Measurements from ENCODE around the gene ABHD11. TPM values are rescaled to one million over a fixed set of nuclear protein-coding genes. Genes with fewer than 3 reads are reported as not detected.
"Not testable (repeated sequence)": the region's sequence is repeated elsewhere in the genome, so short reads cannot be mapped to it uniquely, and the experiment has no call there.

Gene ABHD11
- total RNA-seq, 1 donor from 2014 or later, result 13.6 TPM

DNA sequence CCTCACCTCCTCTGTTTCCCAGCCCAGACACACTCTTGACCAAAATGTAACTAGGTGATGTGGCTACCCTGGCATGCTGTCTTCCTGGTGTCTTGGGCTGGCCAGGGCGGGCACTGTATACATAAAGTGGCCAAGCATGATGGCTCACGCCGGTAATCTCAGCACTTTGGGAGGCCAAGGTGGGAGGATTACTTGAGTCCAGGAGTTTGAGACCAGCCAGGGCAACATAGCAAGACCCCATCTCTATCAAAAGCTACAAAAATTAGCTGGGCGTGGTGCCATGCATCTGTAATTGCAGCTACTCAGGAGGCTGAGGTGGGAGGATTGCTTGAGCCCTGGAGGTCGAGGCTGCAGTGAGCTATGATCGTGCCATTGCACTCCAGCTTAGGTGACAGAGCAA, 25.3 kb downstream of the ABHD11 start:
- H3K27ac ChIP-seq (ENCODE audit: low read depth, low read length), result not testable (repeated sequence)

DNA sequence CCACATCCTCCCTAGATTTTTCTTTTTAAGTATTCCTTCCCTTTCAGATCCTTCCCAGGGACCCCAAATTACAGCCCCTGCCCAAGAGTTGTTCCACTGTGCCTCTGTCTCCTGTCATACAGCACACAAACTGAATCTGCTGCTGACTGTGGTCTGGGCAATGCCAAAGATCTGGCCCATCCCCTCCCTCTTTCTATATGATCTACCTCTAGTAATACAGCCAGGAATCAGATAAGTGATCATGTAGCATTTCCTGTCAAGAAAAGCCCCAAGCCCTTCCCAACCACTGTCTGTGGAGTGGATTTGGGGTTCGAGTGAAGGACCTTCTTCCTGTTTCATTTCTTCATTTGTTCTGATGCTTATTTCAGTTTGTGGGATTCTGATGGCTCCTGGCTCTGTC, 25.8 kb downstream of the ABHD11 start:
- Histone ChIP-seq H3K36me3 (ENCODE audit: control insufficient read depth in 3 of 3, insufficient read depth in 3 of 3, low read length in 3 of 3) (no peaks in the 10 kb centered on the region), H3K27me3 (ENCODE audit: control insufficient read depth in 3 of 3, insufficient read depth in 3 of 3, low read length in 3 of 3) (no peaks in the 10 kb centered on the region), H3K9me3 (ENCODE audit: control insufficient read depth in 3 of 3, low read length in 3 of 3) (no peaks in the 10 kb centered on the region), H3K4me1 (ENCODE audit: control insufficient read depth in 3 of 3, insufficient read depth in 3 of 3, low read length in 3 of 3) (peaks cover 3 to 11% (median 6%) of the 10 kb centered on the region in 3 donors), H3K4me3 (ENCODE audit: low read length in 3 of 3) (no peak overlapping the region), H3K27ac (ENCODE audit: low read depth, low read length) (no peak overlapping the region), H3K9ac (ENCODE audit: low read depth in 1 of 3, low read length in 3 of 3) (no peak overlapping the region)

More for the DNA sequence above, 25.3 kb downstream of the ABHD11 start:
- not testable (repeated sequence) for H3K4me3 ChIP-seq (ENCODE audit: low read length in 3 of 3); H3K36me3 ChIP-seq (ENCODE audit: control insufficient read depth in 3 of 3, insufficient read depth in 3 of 3, low read length in 3 of 3); H3K9me3 ChIP-seq (ENCODE audit: control insufficient read depth in 3 of 3, low read length in 3 of 3); H3K27me3 ChIP-seq (ENCODE audit: control insufficient read depth in 3 of 3, insufficient read depth in 3 of 3, low read length in 3 of 3); H3K9ac ChIP-seq (ENCODE audit: low read depth in 1 of 3, low read length in 3 of 3)
- peaks cover 6 to 16% (median 12%) of the 10 kb centered on the region in 3 donors for H3K4me1 ChIP-seq (ENCODE audit: control insufficient read depth in 3 of 3, insufficient read depth in 3 of 3, low read length in 3 of 3)

DNA sequence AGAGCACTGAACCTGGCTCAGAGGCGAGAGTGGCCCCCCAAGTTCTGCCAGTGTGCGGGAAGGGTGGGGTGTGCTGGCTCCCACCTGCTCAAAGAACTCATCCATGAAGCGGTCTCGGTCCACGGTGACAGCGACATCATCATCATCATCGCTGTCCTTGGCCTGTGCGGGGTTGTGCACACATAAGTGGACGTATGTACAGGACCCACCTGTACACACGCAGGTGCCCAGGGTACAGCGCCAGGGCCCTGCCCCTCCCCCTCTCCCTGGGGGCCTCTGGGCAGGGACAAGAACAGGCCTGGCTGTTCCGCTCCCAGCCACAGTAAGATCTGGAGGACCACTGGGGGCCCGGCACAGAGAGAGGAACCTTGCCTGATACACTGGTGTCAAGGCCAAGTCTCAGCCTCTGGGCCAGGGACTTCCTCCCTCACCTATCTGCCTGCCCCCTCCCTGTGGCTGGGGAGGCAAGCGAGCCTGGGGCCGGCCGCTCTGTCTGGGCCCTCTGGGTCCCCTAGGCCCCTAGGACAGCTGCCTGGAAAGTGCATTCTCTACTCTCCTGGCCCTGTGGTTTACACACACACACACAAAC, 29.5 kb downstream of the ABHD11 start:
- Histone ChIP-seq H3K27me3 (ENCODE audit: control insufficient read depth in 3 of 3, insufficient read depth in 3 of 3, low read length in 3 of 3) (no peaks in the 10 kb centered on the region), H3K4me3 (ENCODE audit: low read length in 3 of 3) (no peak overlapping the region), H3K9ac (ENCODE audit: low read depth in 1 of 3, low read length in 3 of 3) (no peak overlapping the region), H3K27ac (ENCODE audit: low read depth, low read length) (no peak overlapping the region), H3K9me3 (ENCODE audit: control insufficient read depth in 3 of 3, low read length in 3 of 3) (no peaks in the 10 kb centered on the region), H3K36me3 (ENCODE audit: control insufficient read depth in 3 of 3, insufficient read depth in 3 of 3, low read length in 3 of 3) (peaks cover 0 to 2% (median 0%) of the 10 kb centered on the region in 3 donors), H3K4me1 (ENCODE audit: control insufficient read depth in 3 of 3, insufficient read depth in 3 of 3, low read length in 3 of 3) (no peaks in the 10 kb centered on the region)

DNA sequence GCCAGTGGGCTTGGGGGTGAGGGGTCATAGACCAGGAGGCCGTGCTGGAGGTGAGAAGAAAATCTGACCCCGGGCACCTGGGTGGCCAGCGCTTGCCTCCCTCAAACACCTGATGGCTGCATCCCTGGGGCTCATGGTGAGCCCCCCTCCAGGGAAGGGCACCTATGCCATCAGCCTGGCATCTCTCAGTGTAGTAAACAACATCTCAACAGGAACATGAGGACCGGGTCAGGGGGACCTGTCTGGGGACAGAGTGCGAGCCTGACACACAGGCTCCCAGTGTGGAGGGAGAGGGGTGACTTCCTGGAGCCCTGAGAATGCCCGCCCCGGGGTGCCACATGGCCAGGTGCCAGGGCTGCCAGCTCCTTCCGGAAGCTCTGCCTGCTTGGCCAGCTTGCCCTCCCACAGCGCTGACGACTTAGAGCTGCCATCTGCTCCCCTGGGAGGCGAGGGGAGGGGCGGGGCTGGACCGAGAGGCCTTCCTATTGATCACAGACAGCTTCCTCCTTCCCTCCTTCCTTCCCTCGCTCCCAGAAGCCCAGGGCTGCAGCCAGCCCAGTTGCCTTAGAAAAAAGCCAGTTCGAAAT, 31.5 kb downstream of the ABHD11 start:
- Histone ChIP-seq H3K9me3 (ENCODE audit: control insufficient read depth in 3 of 3, low read length in 3 of 3) (no peaks in the 10 kb centered on the region), H3K9ac (ENCODE audit: low read depth in 1 of 3, low read length in 3 of 3) (no peak overlapping the region), H3K36me3 (ENCODE audit: control insufficient read depth in 3 of 3, insufficient read depth in 3 of 3, low read length in 3 of 3) (peaks cover 0 to 2% (median 0%) of the 10 kb centered on the region in 3 donors)

DNA sequence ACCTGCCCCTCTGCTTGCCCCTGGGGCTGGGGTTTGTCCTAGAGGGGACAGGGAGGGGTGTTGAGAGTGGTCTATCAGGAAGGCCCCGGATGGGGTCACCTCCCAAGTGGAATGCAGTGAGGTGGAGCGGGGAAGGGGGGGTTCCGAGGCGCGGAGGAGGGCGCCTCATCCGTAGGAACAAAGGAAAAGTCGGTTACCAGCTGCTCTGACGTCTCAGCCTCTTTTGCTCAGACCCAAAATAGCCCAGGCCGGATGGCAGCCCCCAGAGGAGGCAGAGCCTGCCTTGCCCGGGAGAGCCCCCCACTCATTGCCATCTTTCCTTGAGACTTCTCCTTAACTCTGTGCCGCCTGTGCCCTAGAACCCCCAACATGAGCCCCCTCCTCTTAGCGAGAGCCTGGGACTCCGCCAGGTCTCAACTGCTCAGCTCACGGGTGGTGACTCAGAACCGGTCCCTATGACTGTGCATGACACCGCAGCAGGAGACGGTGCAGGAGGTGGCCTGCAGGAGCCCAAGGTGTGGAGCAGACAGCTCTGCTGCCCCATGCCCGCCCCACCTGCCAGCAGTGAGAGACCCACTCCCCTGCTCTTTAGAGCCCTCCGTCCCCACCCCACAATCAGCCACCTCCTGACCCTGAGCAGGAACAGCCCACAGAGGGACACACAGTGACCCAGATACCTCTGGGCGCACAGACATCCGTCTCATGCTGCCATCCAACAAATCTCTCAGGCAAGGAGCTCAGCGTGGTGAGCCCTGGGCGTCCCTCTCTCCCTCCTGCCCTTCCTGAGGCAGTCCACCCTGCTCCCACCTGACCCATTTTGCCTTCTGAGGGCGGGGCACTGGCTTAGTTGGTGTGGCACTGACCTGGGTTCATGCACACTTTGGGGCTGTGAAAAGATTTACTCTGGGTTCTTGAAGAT, 32.2 kb downstream of the ABHD11 start:
- H3K27me3 ChIP-seq (ENCODE audit: control insufficient read depth in 3 of 3, insufficient read depth in 3 of 3, low read length in 3 of 3), result no peaks in the 10 kb centered on the region
- no peaks in the 10 kb centered on the region for H3K9me3 ChIP-seq (ENCODE audit: control insufficient read depth in 3 of 3, low read length in 3 of 3)
- H3K4me1 ChIP-seq (ENCODE audit: control insufficient read depth in 3 of 3, insufficient read depth in 3 of 3, low read length in 3 of 3), result no peaks in the 10 kb centered on the region
- H3K9ac ChIP-seq (ENCODE audit: low read depth in 1 of 3, low read length in 3 of 3), result no peak overlapping the region
- H3K27ac ChIP-seq (ENCODE audit: low read depth, low read length), result no peak overlapping the region
- H3K36me3 ChIP-seq (ENCODE audit: control insufficient read depth in 3 of 3, insufficient read depth in 3 of 3, low read length in 3 of 3), result peaks cover 0 to 2% (median 0%) of the 10 kb centered on the region in 3 donors
- no peak overlapping the region for H3K4me3 ChIP-seq (ENCODE audit: low read length in 3 of 3)

More for the DNA sequence above, 31.5 kb downstream of the ABHD11 start:
- H3K4me1 ChIP-seq (ENCODE audit: control insufficient read depth in 3 of 3, insufficient read depth in 3 of 3, low read length in 3 of 3), result no peaks in the 10 kb centered on the region
- no peak overlapping the region for H3K4me3 ChIP-seq (ENCODE audit: low read length in 3 of 3)
- H3K27me3 ChIP-seq (ENCODE audit: control insufficient read depth in 3 of 3, insufficient read depth in 3 of 3, low read length in 3 of 3), result no peaks in the 10 kb centered on the region
- no peak overlapping the region for H3K27ac ChIP-seq (ENCODE audit: low read depth, low read length)

DNA sequence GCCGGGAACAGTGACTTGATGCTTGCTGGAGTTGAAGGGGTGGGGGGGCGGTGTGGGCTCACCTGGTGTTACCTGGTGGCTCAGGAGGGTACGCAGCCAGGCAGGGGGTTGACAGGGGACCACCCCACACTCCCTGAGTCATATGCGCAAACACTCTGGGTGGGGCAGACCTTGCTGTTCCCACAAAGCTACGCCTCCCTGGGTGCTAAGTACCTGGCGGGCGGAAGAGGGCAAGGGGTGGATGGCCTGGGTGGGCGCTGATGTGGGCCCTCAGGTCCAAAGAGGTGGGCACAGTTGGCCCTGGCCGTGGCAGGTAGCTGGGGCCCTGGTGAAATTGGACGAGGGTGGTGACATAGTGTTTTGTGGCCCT, 33.1 kb downstream of the ABHD11 start:
- no peaks in the 10 kb centered on the region for H3K27me3 ChIP-seq (ENCODE audit: control insufficient read depth in 3 of 3, insufficient read depth in 3 of 3, low read length in 3 of 3)
- H3K36me3 ChIP-seq (ENCODE audit: control insufficient read depth in 3 of 3, insufficient read depth in 3 of 3, low read length in 3 of 3), result peaks cover 0 to 2% (median 0%) of the 10 kb centered on the region in 3 donors
- no peaks in the 10 kb centered on the region for H3K9me3 ChIP-seq (ENCODE audit: control insufficient read depth in 3 of 3, low read length in 3 of 3)
- no peak overlapping the region for H3K9ac ChIP-seq (ENCODE audit: low read depth in 1 of 3, low read length in 3 of 3)
- no peak overlapping the region for H3K4me3 ChIP-seq (ENCODE audit: low read length in 3 of 3)
- no peak overlapping the region for H3K27ac ChIP-seq (ENCODE audit: low read depth, low read length)
- no peaks in the 10 kb centered on the region for H3K4me1 ChIP-seq (ENCODE audit: control insufficient read depth in 3 of 3, insufficient read depth in 3 of 3, low read length in 3 of 3)

DNA sequence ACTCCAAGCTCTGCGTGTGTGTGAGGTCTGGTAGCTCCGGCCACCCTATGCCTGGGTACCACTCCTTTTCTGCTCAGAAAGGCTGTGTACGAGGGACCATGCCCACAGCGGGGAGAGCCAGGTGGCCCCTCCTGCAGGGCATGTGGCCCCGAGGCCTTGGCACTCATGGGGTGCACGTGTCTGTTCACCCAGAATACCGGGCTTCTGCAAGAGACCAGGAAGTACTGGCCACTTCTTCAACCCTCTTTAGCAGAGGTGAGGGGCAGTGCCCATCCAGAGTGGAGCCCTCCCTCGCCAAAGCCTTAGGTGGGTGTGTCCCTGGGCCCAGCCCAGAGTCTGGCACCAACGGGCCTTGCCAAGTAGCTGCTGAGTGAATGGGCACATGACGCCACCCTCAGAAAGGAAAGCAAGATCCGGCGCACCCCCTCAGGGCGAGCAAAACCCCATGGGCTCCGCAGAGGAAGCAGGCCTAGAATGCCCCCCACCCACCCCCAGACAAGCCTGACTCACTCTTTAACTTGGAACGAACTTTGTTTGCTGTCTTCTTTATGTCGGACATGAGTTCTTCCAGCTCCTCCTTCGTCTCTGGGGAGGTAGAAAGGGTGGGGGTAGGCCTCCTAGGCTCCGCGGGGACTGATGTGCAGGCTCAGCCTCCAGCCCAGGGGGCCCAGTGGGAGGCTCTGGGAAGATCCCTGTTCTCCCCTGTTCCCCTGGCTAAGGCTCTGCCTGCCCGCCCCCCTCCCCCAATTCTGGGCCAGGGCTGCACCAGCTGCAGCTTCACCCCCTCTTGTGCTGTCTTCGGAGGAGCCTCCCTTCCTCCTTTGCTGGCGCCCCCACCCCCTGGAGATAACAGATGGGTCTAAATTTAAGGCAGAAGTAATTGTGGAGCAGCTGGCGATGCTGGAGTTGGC, 33.7 kb downstream of the ABHD11 start:
- no peaks in the 10 kb centered on the region for H3K4me1 ChIP-seq (ENCODE audit: control insufficient read depth in 3 of 3, insufficient read depth in 3 of 3, low read length in 3 of 3)
- no peak overlapping the region for H3K27ac ChIP-seq (ENCODE audit: low read depth, low read length)
- peaks cover 0 to 2% (median 0%) of the 10 kb centered on the region in 3 donors for H3K36me3 ChIP-seq (ENCODE audit: control insufficient read depth in 3 of 3, insufficient read depth in 3 of 3, low read length in 3 of 3)
- H3K9me3 ChIP-seq (ENCODE audit: control insufficient read depth in 3 of 3, low read length in 3 of 3), result no peaks in the 10 kb centered on the region
- H3K27me3 ChIP-seq (ENCODE audit: control insufficient read depth in 3 of 3, insufficient read depth in 3 of 3, low read length in 3 of 3), result no peaks in the 10 kb centered on the region
- H3K4me3 ChIP-seq (ENCODE audit: low read length in 3 of 3), result no peak overlapping the region
- no peak overlapping the region for H3K9ac ChIP-seq (ENCODE audit: low read depth in 1 of 3, low read length in 3 of 3)

DNA sequence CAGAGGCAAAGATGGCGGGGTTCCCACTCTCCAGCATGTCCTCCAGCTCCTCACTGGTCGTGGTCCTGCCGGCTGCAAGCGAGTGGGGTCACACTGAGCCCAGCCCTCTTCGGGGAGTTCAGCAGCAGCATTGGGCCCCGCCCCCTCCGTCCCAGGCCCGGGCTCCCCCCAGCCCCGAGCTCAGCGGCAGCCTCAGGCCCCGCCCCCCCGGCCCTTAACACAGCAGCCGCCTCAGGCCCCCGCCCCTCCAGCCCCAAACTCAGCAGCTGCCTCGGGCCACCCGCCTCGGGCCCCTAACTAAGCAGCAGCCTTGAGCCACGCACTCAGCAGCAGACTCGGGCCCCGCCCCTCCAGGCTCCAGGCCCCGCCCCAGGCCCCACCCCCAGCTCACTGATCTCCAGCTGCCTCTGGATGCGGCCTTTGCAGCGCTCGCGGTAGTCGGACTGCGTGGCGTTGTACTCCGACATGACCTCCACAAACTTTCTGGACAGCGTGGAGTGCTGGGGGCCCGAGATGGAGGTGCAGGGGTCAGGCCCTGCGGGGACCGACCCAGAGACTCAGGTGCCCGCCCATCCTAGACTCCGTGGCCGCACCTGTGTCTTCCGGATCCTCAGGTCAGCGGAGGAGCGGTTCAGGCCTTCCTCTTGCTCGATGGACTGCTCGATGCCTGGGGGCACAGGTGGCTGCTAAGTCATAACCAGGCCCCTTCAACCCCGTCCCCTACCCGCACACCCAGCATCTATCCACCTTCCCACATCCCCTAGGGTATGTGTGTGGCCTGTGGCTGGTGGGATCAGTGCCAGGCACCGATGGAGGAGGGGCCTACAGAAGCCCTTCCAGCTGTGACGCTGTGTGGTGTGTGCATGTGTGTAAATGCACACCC, 34.6 kb downstream of the ABHD11 start:
- Histone ChIP-seq H3K9me3 (ENCODE audit: control insufficient read depth in 3 of 3, low read length in 3 of 3) (no peaks in the 10 kb centered on the region), H3K36me3 (ENCODE audit: control insufficient read depth in 3 of 3, insufficient read depth in 3 of 3, low read length in 3 of 3) (peaks cover 3 to 11% (median 4%) of the 10 kb centered on the region in 3 donors), H3K27ac (ENCODE audit: low read depth, low read length) (no peak overlapping the region), H3K27me3 (ENCODE audit: control insufficient read depth in 3 of 3, insufficient read depth in 3 of 3, low read length in 3 of 3) (no peaks in the 10 kb centered on the region), H3K4me3 (ENCODE audit: low read length in 3 of 3) (no peak overlapping the region), H3K9ac (ENCODE audit: low read depth in 1 of 3, low read length in 3 of 3) (no peak overlapping the region), H3K4me1 (ENCODE audit: control insufficient read depth in 3 of 3, insufficient read depth in 3 of 3, low read length in 3 of 3) (no peaks in the 10 kb centered on the region)

DNA sequence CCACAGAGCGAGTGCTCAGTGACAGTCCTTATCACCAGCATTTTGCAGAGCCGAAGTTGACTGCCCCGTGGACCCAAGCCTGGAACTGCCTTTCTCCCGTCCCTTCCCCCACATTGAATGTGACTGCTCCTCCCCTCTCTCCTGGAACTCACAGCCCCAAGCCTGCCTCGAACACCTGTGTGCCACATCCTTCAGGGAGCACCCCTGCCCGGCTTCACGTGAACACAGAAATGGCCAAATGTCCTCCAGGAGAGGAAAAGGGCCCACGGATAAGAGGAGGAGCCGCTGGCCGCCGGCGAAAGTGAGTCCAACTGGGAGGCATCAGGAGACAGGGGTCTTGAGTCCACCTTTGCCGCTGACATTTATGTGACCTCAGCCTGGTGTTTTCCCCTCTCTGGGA, 35.4 kb downstream of the ABHD11 start:
- no peak overlapping the region for H3K9ac ChIP-seq (ENCODE audit: low read depth in 1 of 3, low read length in 3 of 3)
- H3K36me3 ChIP-seq (ENCODE audit: control insufficient read depth in 3 of 3, insufficient read depth in 3 of 3, low read length in 3 of 3), result peaks cover 9 to 17% (median 11%) of the 10 kb centered on the region in 3 donors
- no peak overlapping the region for H3K27ac ChIP-seq (ENCODE audit: low read depth, low read length)
- no peak overlapping the region for H3K4me3 ChIP-seq (ENCODE audit: low read length in 3 of 3)
- no peaks in the 10 kb centered on the region for H3K4me1 ChIP-seq (ENCODE audit: control insufficient read depth in 3 of 3, insufficient read depth in 3 of 3, low read length in 3 of 3)
- no peaks in the 10 kb centered on the region for H3K27me3 ChIP-seq (ENCODE audit: control insufficient read depth in 3 of 3, insufficient read depth in 3 of 3, low read length in 3 of 3)
- no peaks in the 10 kb centered on the region for H3K9me3 ChIP-seq (ENCODE audit: control insufficient read depth in 3 of 3, low read length in 3 of 3)

Measured in skeletal muscle tissue (tissue), 4 donors.